OCI-LY3 (cell line): ENCODE data around the gene ALDH16A1.

Source experiments
- H2AFZ ChIP-seq: fragments of 200-600, 300-600 bp; shearing (Covaris generic); 2 replicates; pipeline ENCODE4 v1.6.0; 2014; ENCODE audit warnings: antibody characterized with exemption, low read depth, low read length
- H3K27ac ChIP-seq: fragments of 200-600, 300-600 bp; sonication (generic); 2 replicates; pipeline ENCODE4 v1.5.1; 2014; ENCODE audit warnings: mild to moderate bottlenecking, low read length, moderate library complexity, mixed read lengths
- H3K27me3 ChIP-seq: fragments of 200-600, 300-600 bp; sonication (generic); 2 replicates; pipeline ENCODE4 v1.6.1; 2014; ENCODE audit warnings: low read depth, low read length, mixed read lengths
- H3K36me3 ChIP-seq: fragments of 200-600, 300-600 bp; sonication (generic); replicated peaks from 2 replicates; pipeline ENCODE3; 2014; ENCODE audit warnings: low read depth, low read length, mixed read lengths
- H3K4me1 ChIP-seq: fragments of 300-600, 200-600 bp; sonication (generic); 2 replicates; pipeline ENCODE4 v1.6.1; 2014; ENCODE audit warnings: low read length, mixed read lengths
- H3K4me2 ChIP-seq: fragments of 200-600, 300-600 bp; sonication (generic); 2 replicates; pipeline ENCODE4 v1.6.1; 2014; ENCODE audit warnings: low read length, mixed read lengths
- H3K4me3 ChIP-seq: fragments of 300-600, 200-600 bp; sonication (generic); 2 replicates; pipeline ENCODE4 v1.5.1; 2014; ENCODE audit warnings: antibody characterized with exemption, mild to moderate bottlenecking, low read length, moderate library complexity
- H3K79me2 ChIP-seq: fragments of 300-600, 200-600 bp; shearing (Covaris generic); 2 replicates; pipeline ENCODE4 v1.6.1; 2014; ENCODE audit warnings: mild to moderate bottlenecking, low read length, mixed read lengths
- H3K9ac ChIP-seq: fragments of 300-600, 200-600 bp; shearing (Covaris generic); 2 replicates; pipeline ENCODE4 v1.6.0; 2014; ENCODE audit warnings: mild to moderate bottlenecking, low read length, moderate library complexity
- H3K9me3 ChIP-seq: fragments of 200-600, 300-600 bp; shearing (Covaris generic); 2 replicates; pipeline ENCODE4 v1.6.1; 2014; ENCODE audit warnings: low read length, mixed read lengths; ENCODE audit not compliant: insufficient read depth
- H4K20me1 ChIP-seq: fragments of 200-600, 300-600 bp; sonication (generic); 2 replicates; pipeline ENCODE4 v1.6.1; 2016; ENCODE audit warnings: low read length, mixed read lengths; ENCODE audit not compliant: insufficient read depth
- CTCF ChIP-seq: fragments of 200-600, 300-600 bp; sonication (generic); IDR thresholded peaks from 2 replicates; pipeline ENCODE4 v1.5.1; 2014; ENCODE audit warnings: antibody characterized with exemption, low read length, low read depth
- EZH2phosphoT487 ChIP-seq: fragments of 200-600 bp; shearing (Covaris generic); IDR thresholded peaks from 2 replicates; pipeline ENCODE4 v1.6.1; 2018; ENCODE audit warnings: antibody characterized with exemption, mixed run types, low read depth

The ALDH16A1 gene

DNA sequence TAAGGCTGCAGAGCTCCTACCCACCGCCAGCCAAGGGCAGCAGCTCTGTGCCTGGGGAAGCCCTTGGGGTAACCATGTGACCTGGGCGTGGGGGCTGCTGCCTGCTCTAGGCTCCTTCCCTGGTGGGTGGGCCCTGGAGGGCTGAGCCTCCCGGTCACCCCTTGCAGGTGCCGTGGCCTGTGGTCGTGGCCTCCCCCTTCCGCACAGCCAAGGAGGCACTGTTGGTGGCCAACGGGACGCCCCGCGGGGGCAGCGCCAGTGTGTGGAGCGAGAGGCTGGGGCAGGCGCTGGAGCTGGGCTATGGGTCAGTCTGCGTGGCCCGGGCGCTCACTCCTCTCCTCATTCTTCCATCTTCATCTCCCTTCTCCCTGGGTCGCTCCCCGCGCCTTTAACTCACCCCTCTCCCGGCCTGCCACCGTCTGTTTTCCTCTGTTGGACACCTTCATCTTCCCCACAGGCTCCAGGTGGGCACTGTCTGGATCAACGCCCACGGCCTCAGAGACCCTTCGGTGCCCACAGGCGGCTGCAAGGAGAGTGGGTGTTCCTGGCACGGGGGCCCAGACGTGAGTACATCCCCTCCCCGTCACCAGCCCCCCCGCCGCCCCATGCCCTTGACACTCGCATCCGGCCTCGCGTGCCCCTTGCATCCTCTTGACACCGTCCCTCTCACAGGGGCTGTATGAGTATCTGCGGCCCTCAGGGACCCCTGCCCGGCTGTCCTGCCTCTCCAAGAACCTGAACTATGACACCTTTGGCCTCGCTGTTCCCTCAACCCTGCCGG, 11.1 kb downstream of the ALDH16A1 start:
- no peaks in the 10 kb centered on the region for H3K4me1 ChIP-seq
- no peaks in the 10 kb centered on the region for H3K9me3 ChIP-seq
- no peak overlapping the region for H3K4me2 ChIP-seq
- no peak overlapping the region for H3K9ac ChIP-seq
- no peaks in the 10 kb centered on the region for H3K79me2 ChIP-seq
- H4K20me1 ChIP-seq = no peaks in the 10 kb centered on the region
- no peak overlapping the region for H3K27ac ChIP-seq
- no peak overlapping the region for H2AFZ ChIP-seq
- peaks cover 18% of the 10 kb centered on the region for H3K36me3 ChIP-seq
- no peak overlapping the region for H3K4me3 ChIP-seq
- H3K27me3 ChIP-seq = no peaks in the 10 kb centered on the region
- no peak for TF ChIP-seq CTCF
- TF ChIP-seq EZH2phosphoT487 = no peak

- H3K4me3 ChIP-seq = no peak overlapping the region
- H3K36me3 ChIP-seq = peaks cover 14% of the 10 kb centered on the region
- no peak overlapping the region for H3K4me2 ChIP-seq
- H3K4me1 ChIP-seq = peaks cover 5% of the 10 kb centered on the region
- no peaks in the 10 kb centered on the region for H3K27me3 ChIP-seq
- no peaks in the 10 kb centered on the region for H3K79me2 ChIP-seq
- TF ChIP-seq EZH2phosphoT487 (no peak), CTCF (no peak)
- no peak overlapping the region for H3K9ac ChIP-seq
- H4K20me1 ChIP-seq = no peaks in the 10 kb centered on the region
- no peaks in the 10 kb centered on the region for H3K9me3 ChIP-seq
- H3K27ac ChIP-seq = no peak overlapping the region
- no peak overlapping the region for H2AFZ ChIP-seq
These were observed 12.3 kb downstream of the ALDH16A1 start for GRCh38 chr19:49465371-49465770.

- H3K36me3 ChIP-seq = peaks cover 10% of the 10 kb centered on the region
- no peaks in the 10 kb centered on the region for H3K27me3 ChIP-seq
- no peak overlapping the region for H3K9ac ChIP-seq
- no peak overlapping the region for H3K4me2 ChIP-seq
- no peaks in the 10 kb centered on the region for H3K9me3 ChIP-seq
- peaks cover 9% of the 10 kb centered on the region for H3K4me1 ChIP-seq
- H3K4me3 ChIP-seq = no peak overlapping the region
- H4K20me1 ChIP-seq = no peaks in the 10 kb centered on the region
- H3K79me2 ChIP-seq = no peaks in the 10 kb centered on the region
- TF ChIP-seq EZH2phosphoT487 (no peak), CTCF (no peak)
- H2AFZ ChIP-seq = no peak overlapping the region
- no peak overlapping the region for H3K27ac ChIP-seq
These were observed 15.2 kb downstream of the ALDH16A1 start for GRCh38 chr19:49468199-49468598.

DNA sequence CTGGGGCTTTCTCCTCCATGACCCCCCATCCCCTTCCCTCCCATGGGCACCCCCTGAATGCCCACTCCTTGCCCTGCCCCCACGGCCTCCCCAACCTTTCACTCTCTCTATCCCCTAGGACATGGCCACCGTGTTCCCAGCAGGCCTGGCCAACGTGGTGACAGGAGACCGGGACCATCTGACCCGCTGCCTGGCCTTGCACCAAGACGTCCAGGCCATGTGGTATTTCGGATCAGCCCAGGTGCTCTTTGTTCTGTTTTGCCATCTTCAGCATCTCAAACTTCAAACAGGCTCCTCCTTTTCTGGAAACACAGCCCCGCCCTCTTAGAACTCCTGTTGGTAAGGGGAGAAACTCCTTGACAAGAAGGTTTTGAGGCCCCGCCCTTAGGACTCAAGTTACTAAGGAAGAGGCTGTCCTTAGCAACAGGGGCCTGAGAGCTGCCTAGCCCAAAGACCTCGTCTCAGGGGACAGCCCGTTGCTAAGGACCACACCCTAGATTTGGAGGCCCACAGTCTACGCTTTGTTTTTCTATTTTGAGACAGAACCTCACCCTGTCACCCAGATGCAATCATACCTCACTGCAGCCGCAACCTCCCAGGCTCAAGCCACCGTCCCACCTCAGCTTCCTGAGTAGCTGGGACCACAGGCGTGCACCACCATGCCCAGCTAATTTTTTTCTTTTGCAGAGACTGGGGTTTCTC, 15.9 kb downstream of the ALDH16A1 start:
- Histone ChIP-seq H3K27ac (no peak overlapping the region), H3K79me2 (no peaks in the 10 kb centered on the region), H3K9ac (no peak overlapping the region), H4K20me1 (no peaks in the 10 kb centered on the region), H3K4me2 (no peak overlapping the region), H2AFZ (no peak overlapping the region), H3K4me1 (peaks cover 13% of the 10 kb centered on the region), H3K9me3 (no peaks in the 10 kb centered on the region), H3K27me3 (no peaks in the 10 kb centered on the region), H3K36me3 (peaks cover 10% of the 10 kb centered on the region), H3K4me3 (no peak overlapping the region)
- no peak for TF ChIP-seq EZH2phosphoT487
- no peak for TF ChIP-seq CTCF
